Raji (cell line): Measurements from ENCODE around the gene ZNF576.

Experiments used
- POLR2A ChIP-seq: IDR thresholded peaks from 2 replicates; pipeline ENCODE4 v1.6.1; 2011; ENCODE audit warnings: low read depth, low read length, control low read depth; ENCODE audit not compliant: insufficient read depth

The ZNF576 gene

GRCh38 chr19:43592800-43593350 is 3.5 kb upstream of the ZNF576 start:
- no peak for TF ChIP-seq POLR2A

GRCh38 chr19:43594081-43594697 is 2.2 kb upstream of the ZNF576 start:
- TF ChIP-seq POLR2A: no peak

GRCh38 chr19:43594710-43595604 is 1.4 kb upstream of the ZNF576 start:
- no peak for TF ChIP-seq POLR2A

DNA sequence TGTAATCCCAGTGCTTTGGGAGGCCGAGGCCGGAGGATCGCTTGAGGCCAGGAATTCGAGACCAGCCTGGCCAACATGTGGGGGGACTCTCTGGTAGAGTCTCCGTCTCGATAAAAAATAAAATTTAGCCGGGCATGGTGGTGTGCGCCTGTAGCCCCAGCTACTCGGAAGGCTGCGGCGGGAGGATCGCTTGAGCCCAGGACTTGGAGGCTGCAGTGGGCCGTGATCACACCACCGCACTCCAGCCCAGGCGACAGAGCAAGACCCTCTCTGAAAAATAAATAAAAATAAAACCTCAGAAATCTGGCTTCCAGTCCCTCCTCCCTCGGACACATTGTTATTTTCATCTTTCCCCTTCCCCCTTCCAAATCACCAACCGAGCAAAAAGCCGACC is 793 bp upstream of the ZNF576 start:
- TF ChIP-seq POLR2A: no peak

- TF ChIP-seq POLR2A: no peak
Observed at GRCh38 chr19:43596842-43597461, 557 bp downstream of the ZNF576 start.

- no peak for TF ChIP-seq POLR2A
Observed at GRCh38 chr19:43597876-43598275, 1.5 kb downstream of the ZNF576 start.

- no peak for TF ChIP-seq POLR2A
Observed at GRCh38 chr19:43598445-43599240, 2.2 kb downstream of the ZNF576 start.

DNA sequence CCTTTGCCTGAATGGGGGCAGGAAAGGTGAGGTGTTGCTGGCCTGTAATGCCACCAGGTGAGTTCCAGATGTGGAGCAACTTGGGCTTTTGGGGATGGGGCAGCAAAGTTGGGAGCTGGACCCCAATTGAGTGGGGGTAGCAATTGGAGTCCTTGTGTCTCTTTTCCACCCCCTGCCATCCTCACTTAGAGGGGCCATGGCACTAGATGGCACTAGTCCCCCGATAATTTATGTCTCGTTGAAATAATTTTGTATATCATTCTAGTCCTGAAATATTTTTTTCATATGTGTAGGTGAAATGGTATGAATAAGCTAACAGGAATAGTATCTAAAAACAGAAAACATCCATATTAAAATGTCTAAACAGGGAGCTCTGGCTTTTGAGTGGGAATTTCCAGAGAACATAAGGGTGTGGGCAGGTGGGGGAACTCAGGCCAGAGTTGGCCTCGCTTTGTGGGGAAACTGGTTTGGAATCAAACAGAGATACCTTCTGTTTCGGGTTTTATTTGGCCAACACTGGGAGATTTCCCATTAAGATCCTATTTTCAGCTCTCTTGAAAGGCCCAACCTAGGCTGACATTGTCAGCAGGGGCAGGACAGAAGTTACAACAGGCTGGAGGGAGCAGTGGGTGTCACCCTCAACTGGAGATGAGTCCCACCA is 3.4 kb downstream of the ZNF576 start:
- TF ChIP-seq POLR2A: no peak

DNA sequence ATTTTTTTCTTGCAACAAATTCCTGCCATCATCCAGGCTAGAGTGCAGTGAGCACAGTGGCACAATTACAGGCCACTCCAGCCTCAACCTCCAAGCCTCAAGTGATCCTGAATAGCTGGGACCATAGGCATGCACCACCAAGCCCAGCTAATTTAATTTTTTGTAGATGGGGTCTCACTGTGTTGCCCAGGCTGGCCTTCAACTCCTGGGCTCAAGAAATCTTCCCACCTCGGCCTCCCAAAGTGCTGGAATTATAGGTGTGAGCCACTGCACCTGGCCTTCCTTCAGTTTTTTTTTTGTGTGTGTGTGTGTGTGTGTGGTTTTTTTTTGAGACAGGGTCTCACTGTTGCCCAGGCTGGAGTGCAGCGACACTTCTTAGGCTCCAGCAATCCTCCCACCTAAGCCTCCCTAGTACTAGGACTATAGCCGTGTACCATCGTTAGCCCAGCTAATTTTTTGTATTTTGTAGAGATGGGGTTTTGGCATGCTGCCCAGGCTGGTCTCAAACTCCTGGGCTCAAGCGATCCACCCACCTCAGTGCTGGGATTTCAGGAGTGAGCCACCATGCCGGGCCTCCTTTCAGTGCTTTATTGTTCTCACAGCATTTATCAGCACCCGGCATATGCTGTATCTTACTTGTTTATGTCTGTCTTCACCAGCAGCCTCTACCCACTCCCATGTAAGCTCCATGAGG is 9.6 kb downstream of the ZNF576 start:
- no peak for TF ChIP-seq POLR2A

DNA sequence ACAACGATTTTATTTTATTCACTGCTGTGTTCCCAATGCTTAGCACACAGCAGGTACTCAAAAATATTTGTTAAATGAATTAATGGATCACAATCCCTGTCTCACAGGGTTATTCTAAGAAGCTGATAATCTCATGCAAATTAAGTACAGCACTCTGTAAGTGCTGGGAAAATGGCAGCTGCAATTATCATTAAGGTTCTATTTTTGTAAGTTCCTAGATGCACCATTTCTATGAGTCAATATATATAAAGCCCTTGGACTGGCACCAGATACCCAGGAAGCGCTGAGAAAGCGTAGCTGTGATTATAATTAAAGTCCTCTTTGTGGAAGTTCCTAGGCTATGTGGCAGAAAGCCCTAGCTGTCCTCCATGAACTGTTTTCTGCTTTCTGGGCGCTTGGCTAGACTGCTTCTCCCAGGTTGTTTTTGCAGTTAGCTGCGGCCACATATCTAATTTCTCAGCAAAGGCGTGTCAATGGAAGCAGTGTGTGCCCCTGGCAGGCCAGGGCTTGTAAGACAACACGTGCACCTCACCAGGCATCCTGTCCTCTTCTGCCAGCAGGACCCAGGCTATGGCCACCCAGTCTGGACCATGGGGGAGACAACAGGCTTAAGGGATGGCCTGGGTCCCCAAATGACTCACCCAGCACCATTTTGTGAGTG is 10.3 kb downstream of the ZNF576 start:
- no peak for TF ChIP-seq POLR2A

- no peak for TF ChIP-seq POLR2A
Observed at GRCh38 chr19:43607238-43608205, 11.1 kb downstream of the ZNF576 start.

GRCh38 chr19:43609872-43610271 is 13.5 kb downstream of the ZNF576 start:
- no peak for TF ChIP-seq POLR2A
